ENCODE measurements around the gene OR52I1. TPM values are rescaled to one million over a fixed set of nuclear protein-coding genes. Genes with fewer than 3 reads are reported as not detected.

OR52I1 gene
- total RNA-seq, 1 donor from 2014 or later = not detected

DNA sequence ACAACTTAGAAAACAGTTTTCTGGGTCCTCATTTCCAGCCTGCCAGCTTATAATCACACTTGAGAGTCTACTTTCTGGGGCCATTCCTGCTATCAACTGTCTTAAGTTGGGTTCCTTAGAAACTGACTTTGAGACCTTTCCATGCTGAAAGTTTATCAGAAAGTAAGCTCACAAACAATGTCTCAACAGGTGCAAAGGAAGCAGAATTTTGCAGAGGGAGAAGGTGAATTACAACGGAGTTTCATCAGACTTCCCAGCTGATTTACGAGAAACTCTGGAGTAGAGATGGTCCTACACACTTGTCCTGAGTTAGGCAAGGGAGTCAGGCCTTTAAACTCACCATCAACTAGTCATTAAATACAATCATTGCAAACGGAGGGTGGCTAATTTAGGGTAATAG lies 17.0 kb upstream of the OR52I1 start:
- H3K27ac ChIP-seq = no peak overlapping the region
- H3F3A ChIP-seq (ENCODE audit: low read depth) = no peaks in the 10 kb centered on the region
- no peaks in the 10 kb centered on the region for H3K79me2 ChIP-seq (ENCODE audit: low read depth)
- no peak for DNase-seq (ENCODE audit: low spot score)
- no peaks in the 10 kb centered on the region for H3K36me3 ChIP-seq
- H3K9ac ChIP-seq = no peak overlapping the region
- Mint-ChIP-seq H3K27me3 (ENCODE audit: insufficient read depth, low read depth) (no peaks in the 10 kb centered on the region), H3K27ac (no peak overlapping the region), H3K4me3 (no peak overlapping the region), H3K9me3 (no peaks in the 10 kb centered on the region), H3K4me1 (no peaks in the 10 kb centered on the region), H3K36me3 (no peaks in the 10 kb centered on the region)
- no peaks in the 10 kb centered on the region for H3K9me3 ChIP-seq (ENCODE audit: low read depth)
- H3K4me2 ChIP-seq = no peak overlapping the region
- H3K4me3 ChIP-seq = no peak overlapping the region
- H4K20me1 ChIP-seq (ENCODE audit: low read depth) = no peaks in the 10 kb centered on the region
- TF ChIP-seq, protein P1, sequence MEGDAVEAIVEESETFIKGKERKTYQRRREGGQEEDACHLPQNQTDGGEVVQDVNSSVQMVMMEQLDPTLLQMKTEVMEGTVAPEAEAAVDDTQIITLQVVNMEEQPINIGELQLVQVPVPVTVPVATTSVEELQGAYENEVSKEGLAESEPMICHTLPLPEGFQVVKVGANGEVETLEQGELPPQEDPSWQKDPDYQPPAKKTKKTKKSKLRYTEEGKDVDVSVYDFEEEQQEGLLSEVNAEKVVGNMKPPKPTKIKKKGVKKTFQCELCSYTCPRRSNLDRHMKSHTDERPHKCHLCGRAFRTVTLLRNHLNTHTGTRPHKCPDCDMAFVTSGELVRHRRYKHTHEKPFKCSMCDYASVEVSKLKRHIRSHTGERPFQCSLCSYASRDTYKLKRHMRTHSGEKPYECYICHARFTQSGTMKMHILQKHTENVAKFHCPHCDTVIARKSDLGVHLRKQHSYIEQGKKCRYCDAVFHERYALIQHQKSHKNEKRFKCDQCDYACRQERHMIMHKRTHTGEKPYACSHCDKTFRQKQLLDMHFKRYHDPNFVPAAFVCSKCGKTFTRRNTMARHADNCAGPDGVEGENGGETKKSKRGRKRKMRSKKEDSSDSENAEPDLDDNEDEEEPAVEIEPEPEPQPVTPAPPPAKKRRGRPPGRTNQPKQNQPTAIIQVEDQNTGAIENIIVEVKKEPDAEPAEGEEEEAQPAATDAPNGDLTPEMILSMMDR (IDR thresholded peaks at IDR 0.05) = no peak
- TF ChIP-seq EZH2 (IDR thresholded peaks at IDR 0.05) (no peak), EZH2phosphoT487 (IDR thresholded peaks at IDR 0.05) (no peak)
- no peaks in the 10 kb centered on the region for H3K27me3 ChIP-seq
- no peak overlapping the region for H2AFZ ChIP-seq (replicated peaks)
- H3K4me1 ChIP-seq = no peaks in the 10 kb centered on the region

DNA sequence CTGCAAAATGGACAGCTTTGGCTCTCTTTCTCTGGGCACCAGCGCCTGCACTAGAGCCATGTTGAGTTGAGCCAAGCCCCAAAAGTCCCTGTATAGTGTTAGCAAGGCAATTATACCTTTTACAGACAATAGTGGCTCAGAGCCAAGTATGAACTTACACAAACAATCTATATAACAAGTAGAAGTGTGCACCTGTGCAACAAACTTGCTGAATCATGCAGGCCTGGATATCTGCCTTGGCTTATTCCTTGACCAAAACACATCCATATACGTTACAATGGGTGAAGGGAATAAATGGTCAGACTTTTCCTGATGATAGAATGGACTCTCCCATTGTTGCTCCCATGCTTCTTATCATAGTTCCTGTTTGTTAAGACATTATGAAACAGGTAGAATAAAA lies 16.1 kb upstream of the OR52I1 start:
- no peaks in the 10 kb centered on the region for H3K4me1 ChIP-seq
- no peak overlapping the region for H3K4me2 ChIP-seq
- H3K36me3 ChIP-seq = no peaks in the 10 kb centered on the region
- no peaks in the 10 kb centered on the region for H3K27me3 ChIP-seq
- H4K20me1 ChIP-seq (ENCODE audit: low read depth) = no peaks in the 10 kb centered on the region
- no peak overlapping the region for H3K9ac ChIP-seq
- H3K4me3 ChIP-seq = no peak overlapping the region
- DNase-seq (ENCODE audit: low spot score) = no peak
- no peaks in the 10 kb centered on the region for H3K4me1 Mint-ChIP-seq
- no peaks in the 10 kb centered on the region for H3K79me2 ChIP-seq (ENCODE audit: low read depth)
- no peaks in the 10 kb centered on the region for H3K9me3 ChIP-seq (ENCODE audit: low read depth)
- H3K4me3 Mint-ChIP-seq = no peak overlapping the region
- no peaks in the 10 kb centered on the region for H3K36me3 Mint-ChIP-seq
- H3K27me3 Mint-ChIP-seq (ENCODE audit: insufficient read depth, low read depth) = no peaks in the 10 kb centered on the region
- no peak overlapping the region for H3K27ac Mint-ChIP-seq
- no peak overlapping the region for H3K27ac ChIP-seq
- H3K9me3 Mint-ChIP-seq = no peaks in the 10 kb centered on the region
- no peak overlapping the region for H2AFZ ChIP-seq (replicated peaks)
- no peak for TF ChIP-seq EZH2 (IDR thresholded peaks at IDR 0.05)
- TF ChIP-seq, protein P1 (IDR thresholded peaks at IDR 0.05) = no peak
- TF ChIP-seq EZH2phosphoT487 (IDR thresholded peaks at IDR 0.05) = no peak
- H3F3A ChIP-seq (ENCODE audit: low read depth) = no peaks in the 10 kb centered on the region

DNA sequence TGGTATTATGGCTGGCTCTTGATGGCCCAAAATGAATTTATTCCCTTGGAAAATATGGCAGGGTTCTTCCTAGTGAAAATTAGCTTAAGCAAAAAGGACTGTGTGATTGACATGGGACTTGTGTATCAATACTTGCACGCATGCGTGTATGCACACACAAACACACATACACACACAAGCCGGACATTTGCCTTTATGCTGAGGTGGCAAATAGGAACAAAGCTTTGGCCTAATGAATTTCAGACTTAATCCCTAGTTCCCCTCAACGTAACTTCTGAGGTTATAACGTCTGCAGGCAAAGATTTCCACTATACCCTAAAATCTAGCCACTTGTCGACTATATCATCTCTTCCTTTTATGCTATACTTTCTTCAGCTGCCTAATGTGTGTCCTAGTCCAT lies 15.2 kb upstream of the OR52I1 start:
- no peak overlapping the region for H2AFZ ChIP-seq (replicated peaks)
- H3K9me3 ChIP-seq (ENCODE audit: low read depth) = no peaks in the 10 kb centered on the region
- Mint-ChIP-seq H3K4me3 (no peak overlapping the region), H3K9me3 (no peaks in the 10 kb centered on the region), H3K27me3 (ENCODE audit: insufficient read depth, low read depth) (no peaks in the 10 kb centered on the region), H3K27ac (no peak overlapping the region), H3K36me3 (no peaks in the 10 kb centered on the region), H3K4me1 (no peaks in the 10 kb centered on the region)
- no peaks in the 10 kb centered on the region for H3K36me3 ChIP-seq
- H3K27me3 ChIP-seq = no peaks in the 10 kb centered on the region
- H3F3A ChIP-seq (ENCODE audit: low read depth) = no peaks in the 10 kb centered on the region
- no peak overlapping the region for H3K4me3 ChIP-seq
- H3K9ac ChIP-seq = no peak overlapping the region
- TF ChIP-seq EZH2phosphoT487 (IDR thresholded peaks at IDR 0.05) (no peak), EZH2 (IDR thresholded peaks at IDR 0.05) (no peak)
- TF ChIP-seq, protein P1 (IDR thresholded peaks at IDR 0.05) = no peak
- no peak overlapping the region for H3K27ac ChIP-seq
- DNase-seq (ENCODE audit: low spot score) = no peak
- no peaks in the 10 kb centered on the region for H3K79me2 ChIP-seq (ENCODE audit: low read depth)
- H3K4me1 ChIP-seq = no peaks in the 10 kb centered on the region
- no peak overlapping the region for H3K4me2 ChIP-seq
- H4K20me1 ChIP-seq (ENCODE audit: low read depth) = no peaks in the 10 kb centered on the region

Measured in neural progenitor cell (in vitro differentiated cells).